SK-N-MC (cell line): ENCODE results near the gene TMEM101.

Experiments
- EZH2 ChIP-seq: fragments of 200-600 bp; sonication (generic); IDR thresholded peaks from one replicate; pipeline ENCODE4 v1.6.1; 2017; ENCODE audit warnings: antibody characterized with exemption
- FOXP2 ChIP-seq: optimal IDR thresholded peaks from 2 replicates; pipeline ENCODE3; 2011; ENCODE audit warnings: mild to moderate bottlenecking, moderate library complexity; ENCODE audit not compliant: insufficient read depth; ENCODE audit errors: extremely low read length, control extremely low read depth
- POLR2AphosphoS5 ChIP-seq: IDR thresholded peaks from 2 replicates; pipeline ENCODE4 v1.6.1; 2012; ENCODE audit warnings: mild to moderate bottlenecking, low read depth, low read length, borderline replicate concordance

GRCh38 chr17:44014133-44014436 lies 678 bp downstream of the TMEM101 start:
- TF ChIP-seq POLR2AphosphoS5 (no peak), EZH2 (no peak), FOXP2 (no peak)
